Activated CD4-positive, alpha-beta memory T cell treated with anti-CD3 and anti-CD28 coated beads for 36 hours (primary cell): ENCODE results near the gene USP47. TPM values are rescaled to one million over a fixed set of nuclear protein-coding genes. Genes with fewer than 3 reads are reported as not detected.

ENCODE experiments used
- CTCF ChIA-PET: fragments of 350-600 bp; sonication (Branson Sonifier 250); formaldehyde crosslinking; loops from one replicate; lab custom pipeline; 2021; ENCODE audit warnings: antibody characterized with exemption, inconsistent platforms; lab: Charles Lee
- POLR2A ChIA-PET: fragments of 350-600 bp; sonication (Branson Sonifier 250); formaldehyde crosslinking; loops from one replicate; lab custom pipeline; 2021; ENCODE audit warnings: antibody characterized with exemption; lab: Charles Lee
- DNase-seq: peaks from one replicate; pipeline ENCODE4 v3.0.0-alpha.2; 2020
- H3K27ac Mint-ChIP-seq: one replicate; pipeline ENCODE4 v1.8.0; 2021; ENCODE audit warnings: mixed read lengths
- H3K27me3 Mint-ChIP-seq: one replicate; pipeline ENCODE4 v1.8.0; 2021; ENCODE audit warnings: mixed read lengths
- H3K36me3 Mint-ChIP-seq: one replicate; pipeline ENCODE4 v1.8.0; 2021; ENCODE audit warnings: mixed read lengths
- H3K4me1 Mint-ChIP-seq: one replicate; pipeline ENCODE4 v1.8.0; 2021; ENCODE audit warnings: low read depth, mixed read lengths
- H3K4me3 Mint-ChIP-seq: one replicate; pipeline ENCODE4 v1.8.0; 2021; ENCODE audit warnings: mild to moderate bottlenecking, mixed read lengths
- H3K9me3 Mint-ChIP-seq: one replicate; pipeline ENCODE4 v1.8.0; 2021; ENCODE audit warnings: mixed read lengths
- intact Hi-C: fragments of 100-400 bp; cut with micrococcal nuclease; formaldehyde crosslinking; loops from one replicate; pipeline ENCODE4 v1.15.1; 2023
- total RNA-seq, 2 experiments: library from RNA; stranded (reverse); gene quantifications; one replicate each; pipeline ENCODE4 v1.2.3, GENCODE V29; 2021

USP47 gene
- total RNA-seq, 2 experiments from 2014 or later, result 58.5 to 64.0 TPM

- Mint-ChIP-seq H3K9me3 (no peaks in the 10 kb centered on the region), H3K27ac (no peak overlapping the region), H3K36me3 (peaks cover 2% of the 10 kb centered on the region), H3K27me3 (no peaks in the 10 kb centered on the region), H3K4me1 (peaks cover 28% of the 10 kb centered on the region), H3K4me3 (no peak overlapping the region)
- CTCF ChIA-PET, result interaction anchor here (0.9 kb wide), 1 partner anchor 326 kb away, joined by 3 read pairs; no protein-coding TSS in a partner anchor
- intact Hi-C loops, result no loop called here
- POLR2A ChIA-PET, result no interaction called here
- no peak for DNase-seq
Observed at GRCh38 chr11:11963067-11963466, 121.3 kb downstream of the USP47 start.

- Mint-ChIP-seq H3K9me3 (no peaks in the 10 kb centered on the region), H3K4me3 (no peak overlapping the region), H3K27ac (no peak overlapping the region), H3K4me1 (peaks cover 25% of the 10 kb centered on the region), H3K36me3 (no peaks in the 10 kb centered on the region), H3K27me3 (no peaks in the 10 kb centered on the region)
- ChIA-PET CTCF (interaction anchor here (0.9 to 3.4 kb wide), 2 partner anchors 80 to 325 kb away, joined by 3 to 20 read pairs; no protein-coding TSS in a partner anchor), POLR2A (no interaction called here)
- no peak for DNase-seq
- intact Hi-C loops, result no loop called here
Observed at GRCh38 chr11:11963842-11964773, 122.3 kb downstream of the USP47 start.

DNA sequence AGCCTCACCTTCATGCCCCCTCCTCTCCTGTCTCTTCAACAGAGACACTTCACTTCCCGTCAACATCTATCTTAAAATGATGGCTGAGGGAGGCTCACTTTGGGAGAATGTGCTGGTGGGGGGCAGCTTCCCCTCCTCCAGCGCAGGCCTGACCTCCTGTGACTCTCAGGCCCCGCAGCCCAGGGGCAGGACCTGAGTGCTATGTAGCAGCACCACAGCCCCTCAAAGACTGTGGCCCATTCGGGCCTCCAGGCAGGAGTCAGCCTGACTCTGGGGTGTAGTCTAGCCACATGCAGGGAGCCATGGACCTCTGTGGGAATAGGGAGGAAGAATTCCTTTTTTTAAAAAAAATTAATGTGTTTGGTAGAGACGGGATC lies 123.0 kb downstream of the USP47 start:
- ChIA-PET CTCF (interaction anchor here (3.2 to 3.4 kb wide), 2 partner anchors 18 to 80 kb away, joined by 14 to 20 read pairs; no protein-coding TSS in a partner anchor), POLR2A (no interaction called here)
- H3K4me3 Mint-ChIP-seq, result no peak overlapping the region
- intact Hi-C loops, result no loop called here
- H3K27ac Mint-ChIP-seq, result no peak overlapping the region
- H3K27me3 Mint-ChIP-seq, result no peaks in the 10 kb centered on the region
- no peak for DNase-seq
- no peaks in the 10 kb centered on the region for H3K9me3 Mint-ChIP-seq
- no peaks in the 10 kb centered on the region for H3K36me3 Mint-ChIP-seq
- peaks cover 20% of the 10 kb centered on the region for H3K4me1 Mint-ChIP-seq

GRCh38 chr11:11965192-11965591 lies 123.4 kb downstream of the USP47 start:
- Mint-ChIP-seq H3K36me3 (no peaks in the 10 kb centered on the region), H3K9me3 (no peaks in the 10 kb centered on the region), H3K27me3 (no peaks in the 10 kb centered on the region), H3K27ac (no peak overlapping the region), H3K4me3 (no peak overlapping the region), H3K4me1 (peaks cover 16% of the 10 kb centered on the region)
- DNase-seq, result no peak
- ChIA-PET POLR2A (no interaction called here), CTCF (interaction anchor here (3.2 to 3.4 kb wide), 2 partner anchors 18 to 79 kb away, joined by 14 to 20 read pairs; no protein-coding TSS in a partner anchor)
- intact Hi-C loops, result no loop called here

DNA sequence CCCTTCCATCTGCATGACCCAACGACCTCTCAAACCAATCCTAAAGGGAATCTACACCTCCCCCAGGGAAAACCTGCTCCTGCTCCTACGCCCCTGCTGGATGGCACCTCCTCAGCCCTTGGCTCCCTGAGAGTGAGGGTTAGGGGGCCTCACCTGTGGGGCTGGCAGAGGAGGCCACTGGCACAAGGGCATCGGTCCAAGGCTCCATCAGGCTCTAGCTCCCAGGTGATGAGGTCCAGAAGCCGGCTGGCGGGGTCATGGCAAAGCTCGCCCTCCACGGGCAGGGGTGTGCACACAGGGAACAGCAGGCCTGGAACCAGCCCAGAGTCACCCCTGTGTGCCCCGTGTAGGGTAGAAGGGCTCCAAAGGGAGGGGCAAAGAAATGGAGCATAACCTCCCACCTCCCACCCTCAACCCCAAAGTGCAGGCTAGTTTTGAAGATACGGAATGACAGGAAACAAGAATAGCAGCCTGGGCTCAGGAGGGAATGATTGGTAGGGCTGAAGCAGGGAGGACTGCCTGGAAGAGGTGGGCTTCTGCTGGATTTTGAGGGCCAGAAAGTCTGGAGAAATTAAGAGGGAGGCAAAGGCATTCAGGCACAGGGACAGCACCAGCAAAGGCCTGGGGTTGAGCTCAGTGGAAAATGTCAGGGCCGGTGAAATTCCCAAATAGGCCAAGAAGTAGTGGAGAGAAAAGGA lies 124.0 kb downstream of the USP47 start:
- intact Hi-C loops, result loop anchor here (2.0 kb wide), 1 partner anchor 167 kb away; no protein-coding TSS in a partner anchor
- H3K27me3 Mint-ChIP-seq, result no peaks in the 10 kb centered on the region
- DNase-seq, result no peak
- H3K36me3 Mint-ChIP-seq, result no peaks in the 10 kb centered on the region
- H3K4me3 Mint-ChIP-seq, result no peak overlapping the region
- H3K9me3 Mint-ChIP-seq, result no peaks in the 10 kb centered on the region
- peaks cover 10% of the 10 kb centered on the region for H3K4me1 Mint-ChIP-seq
- CTCF ChIA-PET, result interaction anchor here (1.2 to 3.8 kb wide), 9 partner anchors 9 to 271 kb away, joined by 3 to 27 read pairs (median 7); partner anchors contain the start of gene DKK3
- H3K27ac Mint-ChIP-seq, result no peak overlapping the region
- POLR2A ChIA-PET, result no interaction called here

DNA sequence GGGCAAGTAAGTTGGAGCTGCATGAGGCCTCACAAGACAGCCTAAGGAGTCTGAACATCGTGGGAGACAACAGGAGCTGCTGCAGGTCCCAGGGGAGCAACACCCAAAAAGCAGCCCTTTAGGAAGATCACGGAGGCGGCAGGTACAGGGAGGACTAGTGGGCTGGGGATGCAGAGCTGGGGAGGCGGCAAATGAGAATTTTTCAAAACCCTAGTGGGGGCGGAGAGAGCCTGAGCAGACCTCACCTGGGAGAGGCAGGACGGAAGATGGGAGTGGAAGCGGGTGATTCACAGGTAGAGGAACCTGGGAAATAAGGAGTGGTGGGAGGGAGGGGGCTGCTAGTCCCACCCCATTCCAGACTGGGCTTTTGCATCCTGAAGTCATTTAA lies 124.6 kb downstream of the USP47 start:
- ChIA-PET CTCF (interaction anchor here (0.8 to 3.8 kb wide), 21 partner anchors 8 to 339 kb away, joined by 3 to 27 read pairs (median 4); partner anchors contain the start of gene DKK3), POLR2A (no interaction called here)
- no peak overlapping the region for H3K27ac Mint-ChIP-seq

GRCh38 chr11:11966826-11967668 lies 125.3 kb downstream of the USP47 start:
- no peaks in the 10 kb centered on the region for H3K36me3 Mint-ChIP-seq
- POLR2A ChIA-PET, result no interaction called here
- peak; percentile 83 for DNase-seq
- intact Hi-C loops, result loop anchor here (2.0 kb wide), 1 partner anchor 168 kb away; no protein-coding TSS in a partner anchor
- H3K4me1 Mint-ChIP-seq, result peaks cover 2% of the 10 kb centered on the region
- H3K27ac Mint-ChIP-seq, result no peak overlapping the region
- CTCF ChIA-PET, result interaction anchor here (0.6 to 3.8 kb wide), 32 partner anchors 8 to 339 kb away, joined by 3 to 27 read pairs (median 3); partner anchors contain the start of gene DKK3
- no peak overlapping the region for H3K4me3 Mint-ChIP-seq
- H3K27me3 Mint-ChIP-seq, result no peaks in the 10 kb centered on the region
- no peaks in the 10 kb centered on the region for H3K9me3 Mint-ChIP-seq

More for the DNA sequence above, 124.6 kb downstream of the USP47 start:
- DNase-seq, result no peak
- Mint-ChIP-seq H3K36me3 (no peaks in the 10 kb centered on the region), H3K9me3 (no peaks in the 10 kb centered on the region), H3K4me3 (no peak overlapping the region), H3K27me3 (no peaks in the 10 kb centered on the region), H3K4me1 (peaks cover 5% of the 10 kb centered on the region)
- intact Hi-C loops, result loop anchor here (2.0 kb wide), 1 partner anchor 168 kb away; no protein-coding TSS in a partner anchor

DNA sequence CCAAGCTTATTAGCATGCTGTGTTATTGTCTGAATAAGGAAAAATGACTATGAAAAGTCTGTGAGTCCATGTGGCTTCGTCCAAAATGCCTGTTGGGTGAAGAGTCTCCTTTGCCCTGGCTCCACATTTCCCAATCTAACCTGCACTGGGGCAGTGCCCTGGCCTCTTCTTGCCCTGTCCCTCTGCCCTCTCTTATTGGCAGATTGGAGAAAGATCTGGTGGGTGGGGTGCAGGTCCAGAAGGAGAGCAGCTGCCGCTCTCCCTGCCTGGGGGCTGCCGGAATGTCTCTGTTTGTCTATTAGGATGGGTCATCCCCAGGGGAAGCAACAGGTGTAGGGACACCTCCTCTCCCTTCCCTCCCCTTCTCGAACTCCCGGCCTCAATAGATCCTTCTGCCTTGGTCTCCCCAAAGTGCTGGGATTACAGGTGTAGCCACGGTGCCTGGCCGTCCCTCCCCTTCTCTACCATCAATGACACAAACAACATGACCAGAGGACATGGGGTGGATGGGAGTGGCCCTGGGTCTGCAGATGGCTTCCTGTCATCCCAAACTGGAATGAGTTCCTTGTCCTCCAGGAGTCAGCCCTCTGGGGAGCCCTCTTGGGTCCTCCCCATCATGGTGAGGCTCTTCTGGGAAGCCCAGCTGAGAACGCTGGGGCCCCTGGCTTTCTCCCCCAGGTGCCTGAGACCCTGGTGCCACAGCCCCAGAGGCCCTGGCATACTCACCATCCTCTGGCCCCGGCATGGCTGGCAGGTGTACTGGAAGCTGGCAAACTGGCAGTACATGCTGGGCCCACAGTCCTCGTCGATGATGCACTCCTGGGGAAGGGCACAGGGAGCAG lies 126.1 kb downstream of the USP47 start:
- no peaks in the 10 kb centered on the region for H3K9me3 Mint-ChIP-seq
- H3K27ac Mint-ChIP-seq, result no peak overlapping the region
- no peak overlapping the region for H3K4me3 Mint-ChIP-seq
- CTCF ChIA-PET, result interaction anchor here (0.6 to 3.8 kb wide), 17 partner anchors 11 to 314 kb away, joined by 3 to 27 read pairs (median 4); partner anchors contain the start of gene DKK3
- intact Hi-C loops, result loop anchor here (2.0 kb wide), 1 partner anchor 169 kb away; no protein-coding TSS in a partner anchor
- no peaks in the 10 kb centered on the region for H3K4me1 Mint-ChIP-seq
- H3K27me3 Mint-ChIP-seq, result no peaks in the 10 kb centered on the region
- H3K36me3 Mint-ChIP-seq, result no peaks in the 10 kb centered on the region
- POLR2A ChIA-PET, result no interaction called here
- DNase-seq, result no peak

DNA sequence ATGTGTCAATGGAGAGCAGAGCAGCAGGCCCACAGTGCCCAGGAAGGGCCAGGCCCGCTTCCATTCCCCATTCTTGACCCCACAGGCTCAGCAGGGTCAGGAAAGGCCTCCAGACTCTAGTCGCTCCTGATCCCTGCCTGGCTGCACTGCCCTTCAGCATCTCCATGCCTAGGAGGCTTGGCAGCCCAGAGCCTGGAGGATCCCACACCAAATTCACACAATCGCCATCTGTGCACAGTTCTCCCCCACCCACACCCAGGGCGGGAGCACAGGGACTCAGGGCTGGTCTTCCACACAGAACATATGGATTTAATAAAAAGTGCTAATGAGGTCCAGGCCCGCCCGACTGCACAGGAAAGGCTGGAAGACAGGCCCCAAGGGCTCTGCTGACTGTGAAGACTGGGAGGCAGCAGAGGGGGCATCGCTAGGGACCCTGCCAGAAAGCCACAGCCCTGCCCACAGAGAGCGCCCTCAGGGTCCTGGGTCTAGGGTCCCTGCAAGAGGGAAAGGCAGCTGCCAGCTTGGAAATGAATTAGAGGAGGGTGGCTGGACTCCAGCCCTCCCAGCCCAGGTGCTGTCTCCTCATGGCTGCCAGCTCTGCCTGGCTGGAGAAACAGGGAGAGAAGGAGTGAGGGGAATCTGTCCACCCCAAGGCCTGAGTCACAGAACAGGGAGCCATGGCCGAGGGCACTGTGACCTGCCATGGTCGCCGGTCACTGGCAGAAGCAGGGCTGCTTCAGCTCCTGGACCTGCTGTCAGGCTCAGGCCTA lies 126.9 kb downstream of the USP47 start:
- intact Hi-C loops, result no loop called here
- no peaks in the 10 kb centered on the region for H3K27me3 Mint-ChIP-seq
- no peak overlapping the region for H3K4me3 Mint-ChIP-seq
- POLR2A ChIA-PET, result no interaction called here
- H3K36me3 Mint-ChIP-seq, result no peaks in the 10 kb centered on the region
- no peak for DNase-seq
- H3K4me1 Mint-ChIP-seq, result no peaks in the 10 kb centered on the region
- no peak overlapping the region for H3K27ac Mint-ChIP-seq
- no peaks in the 10 kb centered on the region for H3K9me3 Mint-ChIP-seq
- CTCF ChIA-PET, result interaction anchor here (1.1 to 3.8 kb wide), 2 partner anchors 12 to 76 kb away, joined by 3 to 27 read pairs; no protein-coding TSS in a partner anchor
